ENCODE data around the gene SEMA5B.

- TF ChIP-seq CTCF (IDR thresholded peaks at IDR 0.05) (no peak), ZFX (IDR thresholded peaks at IDR 0.05; ENCODE audit: borderline replicate concordance) (no peak)
Measured at GRCh38 chr3:122934251-122934650, 93.3 kb downstream of the SEMA5B start.
